ENCODE data around the gene XRN2. TPM values are rescaled to one million over a fixed set of nuclear protein-coding genes. Genes with fewer than 3 reads are reported as not detected.

Gene XRN2
- total and polyA plus RNA-seq, 2 donors from 2014 or later = 22.6 to 60.9 TPM

- FAIRE-seq (no peak), DNase-seq (no peak)
- no peak overlapping the region for H3K4me3 ChIP-seq (ENCODE audit: low read length in 3 of 3)
- H3K9ac ChIP-seq (ENCODE audit: low read length in 3 of 3) = no peak overlapping the region
- H3K4me1 ChIP-seq (ENCODE audit: control insufficient read depth in 2 of 3, insufficient read depth in 2 of 3, low read depth in 1 of 3, low read length in 3 of 3) = no peaks in the 10 kb centered on the region
- intact Hi-C loops (cut with DNase I) = no loop called here
- no peak overlapping the region for H3K27ac ChIP-seq (ENCODE audit: low read depth in 2 of 2, low read length in 2 of 2)
- no peaks in the 10 kb centered on the region for H3K27me3 ChIP-seq (ENCODE audit: control insufficient read depth, insufficient read depth, low read length)
- H3K9me3 ChIP-seq (ENCODE audit: control insufficient read depth in 2 of 3, insufficient read depth in 1 of 3, low read length in 3 of 3) = no peaks in the 10 kb centered on the region
- TF ChIP-seq CTCF (IDR thresholded peaks at IDR 0.05; ENCODE audit: borderline replicate concordance, extremely low read depth, insufficient read depth) = no peak
- H3K36me3 ChIP-seq (ENCODE audit: control insufficient read depth in 2 of 3, insufficient read depth in 3 of 3, low read length in 3 of 3) = no peaks in the 10 kb centered on the region
Observed at GRCh38 chr20:21265261-21266190, 37.6 kb upstream of the XRN2 start.

- Histone ChIP-seq H3K9me3 (ENCODE audit: control insufficient read depth in 2 of 3, insufficient read depth in 1 of 3, low read length in 3 of 3) (no peaks in the 10 kb centered on the region), H3K4me1 (ENCODE audit: control insufficient read depth in 2 of 3, insufficient read depth in 2 of 3, low read depth in 1 of 3, low read length in 3 of 3) (no peaks in the 10 kb centered on the region), H3K27ac (ENCODE audit: low read depth in 2 of 2, low read length in 2 of 2) (no peak overlapping the region), H3K36me3 (ENCODE audit: control insufficient read depth in 2 of 3, insufficient read depth in 3 of 3, low read length in 3 of 3) (no peaks in the 10 kb centered on the region), H3K9ac (ENCODE audit: low read length in 3 of 3) (no peak overlapping the region), H3K4me3 (ENCODE audit: low read length in 3 of 3) (no peak overlapping the region), H3K27me3 (ENCODE audit: control insufficient read depth, insufficient read depth, low read length) (no peaks in the 10 kb centered on the region)
- no peak for DNase-seq
- no peak for FAIRE-seq
- intact Hi-C loops (cut with DNase I) = no loop called here
- TF ChIP-seq CTCF (IDR thresholded peaks at IDR 0.05; ENCODE audit: borderline replicate concordance, extremely low read depth, insufficient read depth) = no peak
Observed at GRCh38 chr20:21266191-21266536, 37.0 kb upstream of the XRN2 start.

- Histone ChIP-seq H3K4me3 (ENCODE audit: low read length in 3 of 3) (no peak overlapping the region), H3K27me3 (ENCODE audit: control insufficient read depth, insufficient read depth, low read length) (no peaks in the 10 kb centered on the region), H3K36me3 (ENCODE audit: control insufficient read depth in 2 of 3, insufficient read depth in 3 of 3, low read length in 3 of 3) (no peaks in the 10 kb centered on the region), H3K9me3 (ENCODE audit: control insufficient read depth in 2 of 3, insufficient read depth in 1 of 3, low read length in 3 of 3) (no peaks in the 10 kb centered on the region), H3K27ac (ENCODE audit: low read depth in 2 of 2, low read length in 2 of 2) (no peak overlapping the region), H3K9ac (ENCODE audit: low read length in 3 of 3) (no peak overlapping the region), H3K4me1 (ENCODE audit: control insufficient read depth in 2 of 3, insufficient read depth in 2 of 3, low read depth in 1 of 3, low read length in 3 of 3) (no peaks in the 10 kb centered on the region)
- no peak for FAIRE-seq
- no peak for TF ChIP-seq CTCF (IDR thresholded peaks at IDR 0.05; ENCODE audit: borderline replicate concordance, extremely low read depth, insufficient read depth)
- intact Hi-C loops (cut with DNase I) = no loop called here
- no peak for DNase-seq
Observed at GRCh38 chr20:21269772-21270171, 33.4 kb upstream of the XRN2 start.
